ENCODE measurements around the gene PTPN14. TPM values are rescaled to one million over a fixed set of nuclear protein-coding genes. Genes with fewer than 3 reads are reported as not detected.
"Not testable (repeated sequence)": the region's sequence is repeated elsewhere in the genome, so short reads cannot be mapped to it uniquely, and the experiment has no call there.

Gene PTPN14
- total and polyA plus RNA-seq, 4 donors, result 7.3 to 50.5 (median 28.2) TPM

- Histone ChIP-seq H3K4me1 (ENCODE audit: control insufficient read depth in 1 of 2, insufficient read depth in 2 of 2, low read length in 2 of 2) (no peaks in the 10 kb centered on the region), H3K4me3 (ENCODE audit: low read length in 2 of 2) (no peak overlapping the region), H3K9me3 (ENCODE audit: control insufficient read depth, low read length) (no peaks in the 10 kb centered on the region), H3K27me3 (ENCODE audit: control insufficient read depth in 1 of 2, insufficient read depth in 2 of 2, low read length in 1 of 2) (no peaks in the 10 kb centered on the region), H3K27ac (ENCODE audit: low read depth in 1 of 2, low read length in 2 of 2) (no peak overlapping the region), H3K36me3 (ENCODE audit: control insufficient read depth in 1 of 2, insufficient read depth in 2 of 2, low read length in 1 of 2) (peaks cover 0 to 10% of the 10 kb centered on the region in 2 donors)
- intact Hi-C loops (cut with DNase I), result no loop called here
- ATAC-seq (ENCODE audit: low FRiP score) (no peak), DNase-seq (no peak)
- WGBS, 2 donors, result 77 to 87% methylated on average over 3 of the region's 3 CpGs
Measured at GRCh38 chr1:214396330-214396729, 155.1 kb downstream of the PTPN14 start.

GRCh38 chr1:214394569-214394968, 156.8 kb downstream of the PTPN14 start:
- H3K4me3 ChIP-seq (ENCODE audit: low read length in 2 of 2); DNase-seq; H3K27ac ChIP-seq (ENCODE audit: low read depth in 1 of 2, low read length in 2 of 2); H3K27me3 ChIP-seq (ENCODE audit: control insufficient read depth in 1 of 2, insufficient read depth in 2 of 2, low read length in 1 of 2); ATAC-seq (ENCODE audit: low FRiP score); H3K9me3 ChIP-seq (ENCODE audit: control insufficient read depth, low read length); H3K4me1 ChIP-seq (ENCODE audit: control insufficient read depth in 1 of 2, insufficient read depth in 2 of 2, low read length in 2 of 2); H3K36me3 ChIP-seq (ENCODE audit: control insufficient read depth in 1 of 2, insufficient read depth in 2 of 2, low read length in 1 of 2); intact Hi-C loops (cut with DNase I): not testable (repeated sequence)
- 84 to 87% methylated on average over 5 of the region's 5 CpGs for WGBS, 2 donors

GRCh38 chr1:214393086-214393485, 158.3 kb downstream of the PTPN14 start:
- peaks cover 0 to 10% of the 10 kb centered on the region in 2 donors for H3K36me3 ChIP-seq (ENCODE audit: control insufficient read depth in 1 of 2, insufficient read depth in 2 of 2, low read length in 1 of 2)
- no peaks in the 10 kb centered on the region for H3K4me1 ChIP-seq (ENCODE audit: control insufficient read depth in 1 of 2, insufficient read depth in 2 of 2, low read length in 2 of 2)
- no peak overlapping the region for H3K27ac ChIP-seq (ENCODE audit: low read depth in 1 of 2, low read length in 2 of 2)
- H3K27me3 ChIP-seq (ENCODE audit: control insufficient read depth in 1 of 2, insufficient read depth in 2 of 2, low read length in 1 of 2), result no peaks in the 10 kb centered on the region
- no peak overlapping the region for H3K4me3 ChIP-seq (ENCODE audit: low read length in 2 of 2)
- ATAC-seq (ENCODE audit: low FRiP score), result no peak
- intact Hi-C loops (cut with DNase I), result no loop called here
- WGBS, 2 donors, result 88 to 93% methylated on average over 12 of the region's 12 CpGs
- no peaks in the 10 kb centered on the region for H3K9me3 ChIP-seq (ENCODE audit: control insufficient read depth, low read length)
- no peak for DNase-seq

GRCh38 chr1:214391873-214392645, 159.3 kb downstream of the PTPN14 start:
- WGBS, 2 donors, result 89 to 94% methylated on average over 12 of the region's 12 CpGs
- Histone ChIP-seq H3K27me3 (ENCODE audit: control insufficient read depth in 1 of 2, insufficient read depth in 2 of 2, low read length in 1 of 2) (no peaks in the 10 kb centered on the region), H3K4me1 (ENCODE audit: control insufficient read depth in 1 of 2, insufficient read depth in 2 of 2, low read length in 2 of 2) (no peaks in the 10 kb centered on the region), H3K36me3 (ENCODE audit: control insufficient read depth in 1 of 2, insufficient read depth in 2 of 2, low read length in 1 of 2) (peaks cover 0 to 9% of the 10 kb centered on the region in 2 donors), H3K27ac (ENCODE audit: low read depth in 1 of 2, low read length in 2 of 2) (no peak overlapping the region), H3K9me3 (ENCODE audit: control insufficient read depth, low read length) (no peaks in the 10 kb centered on the region), H3K4me3 (ENCODE audit: low read length in 2 of 2) (no peak overlapping the region)
- DNase-seq (no peak), ATAC-seq (ENCODE audit: low FRiP score) (no peak)
- intact Hi-C loops (cut with DNase I), result no loop called here

- Histone ChIP-seq H3K27me3 (ENCODE audit: control insufficient read depth in 1 of 2, insufficient read depth in 2 of 2, low read length in 1 of 2) (no peaks in the 10 kb centered on the region), H3K27ac (ENCODE audit: low read depth in 1 of 2, low read length in 2 of 2) (no peak overlapping the region), H3K9me3 (ENCODE audit: control insufficient read depth, low read length) (no peaks in the 10 kb centered on the region), H3K4me1 (ENCODE audit: control insufficient read depth in 1 of 2, insufficient read depth in 2 of 2, low read length in 2 of 2) (no peaks in the 10 kb centered on the region), H3K36me3 (ENCODE audit: control insufficient read depth in 1 of 2, insufficient read depth in 2 of 2, low read length in 1 of 2) (peaks cover 0 to 6% of the 10 kb centered on the region in 2 donors), H3K4me3 (ENCODE audit: low read length in 2 of 2) (no peak overlapping the region)
- ATAC-seq (ENCODE audit: low FRiP score) (no peak), DNase-seq (no peak)
- WGBS, 2 donors, result 53 to 78% methylated on average over 4 of the region's 4 CpGs
- intact Hi-C loops (cut with DNase I), result loop anchor here (2.0 to 5.0 kb wide), 2 partner anchors 193 to 195 kb away; no protein-coding TSS in a partner anchor
Measured at GRCh38 chr1:214389734-214390133, 161.7 kb downstream of the PTPN14 start.

GRCh38 chr1:214386747-214387146, 164.7 kb downstream of the PTPN14 start:
- intact Hi-C loops (cut with DNase I), result loop anchor here in 1 of 2 donors (5.0 kb wide), 1 partner anchor 196 kb away; no protein-coding TSS in a partner anchor
- DNase-seq, result no peak
- no peak overlapping the region for H3K4me3 ChIP-seq (ENCODE audit: low read length in 2 of 2)
- ATAC-seq (ENCODE audit: low FRiP score), result peak; percentile 60
- H3K27me3 ChIP-seq (ENCODE audit: control insufficient read depth in 1 of 2, insufficient read depth in 2 of 2, low read length in 1 of 2), result no peaks in the 10 kb centered on the region
- no peaks in the 10 kb centered on the region for H3K9me3 ChIP-seq (ENCODE audit: control insufficient read depth, low read length)
- peak overlapping the region in 1 of 2 donors; percentile 7 for H3K27ac ChIP-seq (ENCODE audit: low read depth in 1 of 2, low read length in 2 of 2)
- peaks cover 4% of the 10 kb centered on the region in 2 donors for H3K36me3 ChIP-seq (ENCODE audit: control insufficient read depth in 1 of 2, insufficient read depth in 2 of 2, low read length in 1 of 2)
- 53 to 66% methylated on average over 14 of the region's 14 CpGs for WGBS, 2 donors
- H3K4me1 ChIP-seq (ENCODE audit: control insufficient read depth in 1 of 2, insufficient read depth in 2 of 2, low read length in 2 of 2), result no peaks in the 10 kb centered on the region

DNA sequence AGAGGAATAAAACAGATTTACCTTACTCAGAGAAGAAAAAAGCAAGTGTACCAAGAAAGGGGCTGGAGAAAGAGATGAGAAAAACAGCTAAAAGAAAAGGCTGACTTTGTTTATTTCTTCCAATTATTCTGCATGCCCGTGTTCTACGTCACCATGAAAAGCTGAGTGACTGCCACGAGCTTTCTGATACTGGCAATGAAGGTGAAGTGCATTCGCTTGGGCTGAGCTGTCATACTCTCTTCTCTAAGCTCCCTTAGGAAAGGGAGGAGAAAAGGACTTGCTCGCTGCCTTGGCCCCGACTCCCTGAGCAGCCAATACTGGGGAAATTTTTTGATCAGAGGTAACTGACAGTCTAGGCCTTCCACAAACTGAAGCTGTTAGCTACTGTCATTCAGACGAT, 165.1 kb downstream of the PTPN14 start:
- Histone ChIP-seq H3K36me3 (ENCODE audit: control insufficient read depth in 1 of 2, insufficient read depth in 2 of 2, low read length in 1 of 2) (peaks cover 4% of the 10 kb centered on the region in 2 donors), H3K27me3 (ENCODE audit: control insufficient read depth in 1 of 2, insufficient read depth in 2 of 2, low read length in 1 of 2) (no peaks in the 10 kb centered on the region), H3K27ac (ENCODE audit: low read depth in 1 of 2, low read length in 2 of 2) (peak overlapping the region in 1 of 2 donors; percentile 7), H3K9me3 (ENCODE audit: control insufficient read depth, low read length) (no peaks in the 10 kb centered on the region), H3K4me1 (ENCODE audit: control insufficient read depth in 1 of 2, insufficient read depth in 2 of 2, low read length in 2 of 2) (no peaks in the 10 kb centered on the region), H3K4me3 (ENCODE audit: low read length in 2 of 2) (no peak overlapping the region)
- 83 to 90% methylated on average over 7 of the region's 7 CpGs for WGBS, 2 donors
- intact Hi-C loops (cut with DNase I), result loop anchor here in 1 of 2 donors (5.0 kb wide), 1 partner anchor 196 kb away; no protein-coding TSS in a partner anchor
- no peak for ATAC-seq (ENCODE audit: low FRiP score)
- no peak for DNase-seq

DNA sequence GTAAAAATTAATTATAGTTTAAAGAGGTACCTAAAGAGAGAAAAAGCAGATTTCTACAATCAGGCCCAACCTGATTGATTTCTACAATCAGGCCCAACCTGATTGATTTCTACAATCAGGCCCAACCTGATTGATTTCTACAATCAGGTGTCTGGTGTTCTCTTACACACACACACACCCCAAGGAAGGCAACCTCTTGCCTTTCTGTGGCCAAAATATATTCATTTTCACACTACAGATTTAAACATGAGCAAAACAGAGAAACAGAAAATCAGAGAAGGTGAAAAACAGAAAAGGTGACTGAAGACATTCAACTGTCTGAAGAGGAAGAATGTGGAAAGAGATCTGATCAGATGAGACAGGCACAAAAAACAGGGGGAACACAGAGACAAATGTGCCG, 166.0 kb downstream of the PTPN14 start:
- Histone ChIP-seq H3K27me3 (ENCODE audit: control insufficient read depth in 1 of 2, insufficient read depth in 2 of 2, low read length in 1 of 2) (no peaks in the 10 kb centered on the region), H3K27ac (ENCODE audit: low read depth in 1 of 2, low read length in 2 of 2) (no peak overlapping the region), H3K9me3 (ENCODE audit: control insufficient read depth, low read length) (no peaks in the 10 kb centered on the region), H3K36me3 (ENCODE audit: control insufficient read depth in 1 of 2, insufficient read depth in 2 of 2, low read length in 1 of 2) (peaks cover 4 to 7% of the 10 kb centered on the region in 2 donors), H3K4me1 (ENCODE audit: control insufficient read depth in 1 of 2, insufficient read depth in 2 of 2, low read length in 2 of 2) (no peaks in the 10 kb centered on the region), H3K4me3 (ENCODE audit: low read length in 2 of 2) (no peak overlapping the region)
- WGBS, 2 donors, result 90 to 94% methylated on average over 1 of the region's 1 CpG
- DNase-seq, result no peak
- no peak for ATAC-seq (ENCODE audit: low FRiP score)
- intact Hi-C loops (cut with DNase I), result loop anchor here in 1 of 2 donors (5.0 kb wide), 1 partner anchor 197 kb away; no protein-coding TSS in a partner anchor

All from aorta (tissue), 5 donors.